H9 (cell line): ENCODE data around the gene IER5L. TPM values are rescaled to one million over a fixed set of nuclear protein-coding genes. Genes with fewer than 3 reads are reported as not detected.
"Not testable (repeated sequence)": the region's sequence is repeated elsewhere in the genome, so short reads cannot be mapped to it uniquely, and the experiment has no call there.

Experiments
- DNase-seq: peaks from one replicate; pipeline ENCODE4 v3.0.0-alpha.2; 2017
- H2AFZ ChIP-seq: one replicate; pipeline ENCODE4 v1.6.1; 2013; ENCODE audit warnings: mild to moderate bottlenecking, low read length, control low read depth, moderate library complexity
- H2AK5ac ChIP-seq: 2 replicates; pipeline ENCODE4 v1.6.1; 2013; ENCODE audit warnings: low read length, control low read depth, mixed read lengths; ENCODE audit not compliant: insufficient read length
- H2BK120ac ChIP-seq: one replicate; pipeline ENCODE4 v1.6.1; 2013; ENCODE audit warnings: low read depth, mild to moderate bottlenecking, low read length, control low read depth, inconsistent platforms; ENCODE audit not compliant: poor library complexity, severe bottlenecking
- H2BK12ac ChIP-seq: 2 replicates; pipeline ENCODE4 v1.6.1; 2013; ENCODE audit warnings: low read length, control low read depth, mixed read lengths, low read depth; ENCODE audit not compliant: insufficient read length
- H2BK15ac ChIP-seq: 2 replicates; pipeline ENCODE4 v1.6.1; 2013; ENCODE audit warnings: low read depth, low read length, control low read depth
- H2BK20ac ChIP-seq: one replicate; pipeline ENCODE4 v1.6.1; 2013; ENCODE audit warnings: low read depth, mild to moderate bottlenecking, low read length, control low read depth, inconsistent platforms; ENCODE audit not compliant: poor library complexity, severe bottlenecking
- H2BK5ac ChIP-seq: 2 replicates; pipeline ENCODE4 v1.6.1; 2013; ENCODE audit warnings: low read length, control low read depth, mixed read lengths; ENCODE audit not compliant: insufficient read length
- H3K14ac ChIP-seq: 2 replicates; pipeline ENCODE4 v1.6.1; 2013; ENCODE audit warnings: low read length, control low read depth; ENCODE audit not compliant: insufficient read depth
- H3K18ac ChIP-seq: 2 replicates; pipeline ENCODE4 v1.6.1; 2013; ENCODE audit warnings: low read depth, mild to moderate bottlenecking, mixed read lengths, low read length, control low read depth; ENCODE audit not compliant: insufficient read length
- H3K23ac ChIP-seq: 2 replicates; pipeline ENCODE4 v1.6.1; 2013; ENCODE audit warnings: low read length, control low read depth, mixed read lengths, low read depth; ENCODE audit not compliant: insufficient read length
- H3K23me2 ChIP-seq: 2 replicates; pipeline ENCODE4 v1.6.1; 2013; ENCODE audit warnings: low read depth, mild to moderate bottlenecking, mixed read lengths, low read length, control low read depth; ENCODE audit not compliant: insufficient read length, poor library complexity, severe bottlenecking
- H3K27ac ChIP-seq: 2 replicates; pipeline ENCODE4 v1.5.1; 2013; ENCODE audit warnings: low read length, control low read depth, mixed read lengths, low read depth; ENCODE audit not compliant: insufficient read length
- H3K27me3 ChIP-seq: 2 replicates; pipeline ENCODE4 v1.6.1; 2013; ENCODE audit warnings: low read length, control low read depth, inconsistent platforms; ENCODE audit not compliant: insufficient read depth
- H3K4ac ChIP-seq: 2 replicates; pipeline ENCODE4 v1.6.1; 2013; ENCODE audit warnings: low read depth, mild to moderate bottlenecking, control low read depth, inconsistent platforms, low read length, moderate library complexity
- H3K4me1 ChIP-seq: 2 replicates; pipeline ENCODE4 v1.6.1; 2013; ENCODE audit warnings: low read length, control low read depth, inconsistent platforms; ENCODE audit not compliant: insufficient read depth
- H3K4me2 ChIP-seq: 2 replicates; pipeline ENCODE4 v1.6.1; 2013; ENCODE audit warnings: low read length, control low read depth, mixed read lengths; ENCODE audit not compliant: insufficient read length, insufficient read depth
- H3K56ac ChIP-seq: 2 replicates; pipeline ENCODE4 v1.6.1; 2013; ENCODE audit warnings: low read depth, mild to moderate bottlenecking, mixed read lengths, low read length, control low read depth; ENCODE audit not compliant: insufficient read length
- H3K79me1 ChIP-seq: 2 replicates; pipeline ENCODE4 v1.6.1; 2013; ENCODE audit warnings: low read depth, mild to moderate bottlenecking, moderate library complexity, low read length, control low read depth, inconsistent platforms; ENCODE audit not compliant: insufficient read depth, poor library complexity, severe bottlenecking
- H3K79me2 ChIP-seq: 2 replicates; pipeline ENCODE4 v1.6.1; 2013; ENCODE audit warnings: low read length, control low read depth, inconsistent platforms; ENCODE audit not compliant: insufficient read depth
- H3K9ac ChIP-seq: 2 replicates; pipeline ENCODE4 v1.6.1; 2013; ENCODE audit warnings: low read length, control low read depth, mixed read lengths; ENCODE audit not compliant: insufficient read length; ENCODE audit errors: extremely low read depth
- H3K9me3 ChIP-seq: one replicate; pipeline ENCODE4 v1.6.1; 2013; ENCODE audit warnings: low read depth, low read length, inconsistent platforms; ENCODE audit not compliant: control insufficient read depth
- H3T11ph ChIP-seq: one replicate; pipeline ENCODE4 v1.6.1; 2013; ENCODE audit warnings: mild to moderate bottlenecking, low read length, control low read depth, inconsistent platforms
- H4K20me1 ChIP-seq: one replicate; pipeline ENCODE4 v1.6.1; 2013; ENCODE audit not compliant: control insufficient read depth, insufficient read length, insufficient read depth
- H4K5ac ChIP-seq: 2 replicates; pipeline ENCODE4 v1.6.1; 2013; ENCODE audit warnings: low read depth, mild to moderate bottlenecking, mixed read lengths, low read length, control low read depth; ENCODE audit not compliant: insufficient read length
- H4K8ac ChIP-seq: replicated peaks from 2 replicates; pipeline ENCODE4 v1.6.1; 2013; ENCODE audit warnings: low read length, control low read depth, mixed read lengths, low read depth; ENCODE audit not compliant: insufficient read length
- H4K91ac ChIP-seq: 2 replicates; pipeline ENCODE4 v1.6.1; 2013; ENCODE audit warnings: low read depth, mild to moderate bottlenecking, moderate library complexity, mixed read lengths, low read length, control low read depth; ENCODE audit not compliant: insufficient read length
- H3K27ac Mint-ChIP-seq, 3 experiments: 2 replicates in 2 of 3; 3 replicates in 1 of 3; pipeline ENCODE4 v1.8.0; 2020 to 2021; ENCODE audit warnings: mixed read lengths in 3 of 3, mild to moderate bottlenecking in 1 of 3, moderate library complexity in 1 of 3
- H3K27me3 Mint-ChIP-seq: 2 replicates; pipeline ENCODE4 v1.8.0; 2021; ENCODE audit warnings: low read depth, mild to moderate bottlenecking, moderate library complexity, mixed read lengths
- H3K36me3 Mint-ChIP-seq, 3 experiments: 2 replicates in 2 of 3; 3 replicates in 1 of 3; pipeline ENCODE4 v1.8.0; 2020 to 2021; ENCODE audit warnings: low read depth in 3 of 3, mixed read lengths in 3 of 3; ENCODE audit not compliant: insufficient read depth in 1 of 3
- H3K4me1 Mint-ChIP-seq, 2 experiments: 2 replicates each; pipeline ENCODE4 v1.8.0; 2020; ENCODE audit warnings: mixed read lengths in 2 of 2
- H3K4me3 Mint-ChIP-seq, 2 experiments: 2 replicates in 1 of 2; 3 replicates in 1 of 2; pipeline ENCODE4 v1.8.0; 2020 to 2021; ENCODE audit warnings: mild to moderate bottlenecking in 2 of 2, mixed read lengths in 2 of 2, moderate library complexity in 1 of 2
- H3K9me3 Mint-ChIP-seq, 2 experiments: 2 replicates in 1 of 2; 3 replicates in 1 of 2; pipeline ENCODE4 v1.8.0; 2020; ENCODE audit warnings: mild to moderate bottlenecking in 2 of 2, mixed read lengths in 2 of 2, moderate library complexity in 1 of 2
- CTCF ChIP-seq: fragments of 200-600 bp; sonication (generic); conservative IDR thresholded peaks from 3 replicates; pipeline ENCODE4 v1.8.0; 2021; ENCODE audit warnings: antibody characterized with exemption, mild to moderate bottlenecking
- WGBS: extraction: QIAGEN DNeasy Blood & Tissue Kit; methylation state at CpG from one replicate; pipeline ENCODE4 v1.1.7; 2013; ENCODE audit warnings: missing lambda C conversion rate, low lambda C conversion rate, mixed read lengths; ENCODE audit not compliant: insufficient read length; ENCODE audit errors: extremely low coverage; 5-methylcytosine and 5-hydroxymethylcytosine counted together
- total RNA-seq: library from RNA; stranded (reverse); gene quantifications from 2 replicates; pipeline ENCODE4 v1.2.1, GENCODE V29; 2021

IER5L gene
- total RNA-seq, 1 experiment from 2014 or later: 1.0 TPM

GRCh38 chr9:129130791-129131190 is 47.3 kb downstream of the IER5L start:
- Histone ChIP-seq H2BK15ac (no peak overlapping the region), H3K18ac (no peak overlapping the region), H3K56ac (no peak overlapping the region), H3K23ac (no peak overlapping the region), H2BK5ac (no peak overlapping the region), H2BK20ac (no peak overlapping the region), H4K91ac (no peak overlapping the region), H4K5ac (no peak overlapping the region), H2AK5ac (no peak overlapping the region), H3K4ac (no peak overlapping the region), H3T11ph (no peak overlapping the region), H3K9ac (no peak overlapping the region), H2BK12ac (no peak overlapping the region), H3K4me1 (peaks cover 6% of the 10 kb centered on the region; the same call in 1 of the 2 replicates), H3K79me1 (no peaks in the 10 kb centered on the region), H3K23me2 (no peaks in the 10 kb centered on the region), H3K9me3 (no peaks in the 10 kb centered on the region), H4K8ac (no peak overlapping the region), H3K27me3 (no peaks in the 10 kb centered on the region), H3K27ac (no peak overlapping the region), H2BK120ac (no peak overlapping the region), H3K4me2 (no peak overlapping the region), H2AFZ (no peak overlapping the region), H4K20me1 (no peaks in the 10 kb centered on the region), H3K14ac (no peak overlapping the region), H3K79me2 (peaks cover 2% of the 10 kb centered on the region; the same call in 1 of the 2 replicates)
- H3K9me3 Mint-ChIP-seq: no peaks in the 10 kb centered on the region
- WGBS: no CpG with 5 or more reads among the region's 3 CpGs
- peaks cover 16 to 25% of the 10 kb centered on the region in 2 experiments for H3K4me1 Mint-ChIP-seq
- H3K27me3 Mint-ChIP-seq: no peaks in the 10 kb centered on the region; the same call in 1 of the 2 replicates
- no peak overlapping the region for H3K4me3 Mint-ChIP-seq
- DNase-seq: no peak
- no peak for TF ChIP-seq CTCF
- peaks cover 14 to 61% (median 56%) of the 10 kb centered on the region in 3 experiments for H3K36me3 Mint-ChIP-seq
- H3K27ac Mint-ChIP-seq: no peak overlapping the region

GRCh38 chr9:129130271-129130670 is 47.8 kb downstream of the IER5L start:
- not testable (repeated sequence) for H3K79me1 ChIP-seq, H3K9ac ChIP-seq, H3K27me3 Mint-ChIP-seq, H3K27ac ChIP-seq, H3K18ac ChIP-seq, H3K9me3 ChIP-seq, H4K20me1 ChIP-seq, H3K27ac Mint-ChIP-seq, H2BK20ac ChIP-seq, H3K9me3 Mint-ChIP-seq, H3K4me2 ChIP-seq, H3K23me2 ChIP-seq, H3K4ac ChIP-seq, DNase-seq, H4K5ac ChIP-seq, H2BK120ac ChIP-seq, H2BK15ac ChIP-seq, H2AK5ac ChIP-seq, H3K4me1 ChIP-seq, H3K27me3 ChIP-seq, H2BK5ac ChIP-seq, H3K4me3 Mint-ChIP-seq, H3K56ac ChIP-seq, H3K14ac ChIP-seq, H4K91ac ChIP-seq, H3T11ph ChIP-seq, H3K79me2 ChIP-seq, H4K8ac ChIP-seq, H2AFZ ChIP-seq, H3K23ac ChIP-seq, H2BK12ac ChIP-seq
- WGBS: no CpG with 5 or more reads among the region's 7 CpGs
- Mint-ChIP-seq H3K4me1 (peaks cover 18 to 29% of the 10 kb centered on the region in 2 experiments), H3K36me3 (peaks cover 12 to 58% (median 55%) of the 10 kb centered on the region in 3 experiments)
